HCT116 (cell line): ENCODE measurements around the gene PTGIS. TPM values are rescaled to one million over a fixed set of nuclear protein-coding genes. Genes with fewer than 3 reads are reported as not detected.

Experiments used
- ATAC-seq: fragments of 200-7000 bp; cut with Tn5 transposase; 2 replicates; pipeline ENCODE4 v1.9.1; 2020; ENCODE audit warnings: mild to moderate bottlenecking, moderate library complexity
- BruUV-seq: library from RNA; stranded (reverse); fragments of 400-500 nt; replicated peaks from 2 replicates; lab custom pipeline; 2021; lab: Mats Ljungman, UMichigan
- CTCF ChIA-PET: fragments of 300-600 bp; sonication (Branson Sonifier 250); formaldehyde crosslinking; loops from one replicate; lab custom pipeline; 2021; ENCODE audit warnings: antibody characterized with exemption; lab: Charles Lee
- POLR2A ChIA-PET: fragments of 300-600, 350-600 bp; sonication (Branson Sonifier 250); formaldehyde crosslinking; loops from one replicate; lab custom pipeline; 2021; ENCODE audit warnings: antibody characterized with exemption; lab: Charles Lee
- RAD21 ChIA-PET, 2 experiments: fragments of 300-600 bp; sonication (Branson Sonifier 250); formaldehyde crosslinking; loops; one replicate each; lab custom pipeline; 2023; ENCODE audit warnings: low total read pairs in 2 of 2; ENCODE audit not compliant: uncharacterized antibody in 2 of 2, unreplicated experiment in 2 of 2, low non-redundant PET in 1 of 2; lab: Charles Lee
- DNase-seq: peaks from one replicate; pipeline ENCODE4 v3.0.0-alpha.2; 2010; ENCODE audit warnings: low read depth, low spot score
- H2AFZ ChIP-seq: fragments of 200-600 bp; shearing (Covaris generic), sonication (generic); 2 replicates; pipeline ENCODE4 v1.6.1; 2017; ENCODE audit warnings: low read depth, mixed run types, mixed read lengths, antibody characterized with exemption, low read length; ENCODE audit not compliant: poor library complexity, severe bottlenecking
- H3K27ac ChIP-seq: 2 replicates; pipeline ENCODE4 v1.5.1; 2012; ENCODE audit warnings: low read depth, low read length
- H3K27me3 ChIP-seq: fragments of 200-600 bp; sonication (generic); 2 replicates; pipeline ENCODE4 v1.6.1; 2016; ENCODE audit warnings: mixed run types, low read length, mixed read lengths; ENCODE audit not compliant: insufficient read depth
- H3K36me3 ChIP-seq, 2 experiments: fragments of 200-500 bp in 1 of 2; fragments of 200-600 bp in 1 of 2; sonication (Bioruptor generic) in 1 of 2; sonication (generic) in 1 of 2; 2 replicates each; pipeline versions ENCODE4 v1.5.1 to v1.6.1; 2014 to 2016; ENCODE audit warnings: low read length in 2 of 2, inconsistent platforms in 1 of 2, mixed read lengths in 1 of 2, mixed run types in 1 of 2; ENCODE audit not compliant: insufficient read depth in 2 of 2, control insufficient read depth in 1 of 2
- H3K4me1 ChIP-seq, 2 experiments: fragments of 200-600 bp in 1 of 2; sonication (generic) in 1 of 2; 2 replicates each; pipeline versions ENCODE4 v1.5.1 to v1.6.1; 2012 to 2017; ENCODE audit warnings: low read length in 2 of 2, inconsistent platforms in 1 of 2, mild to moderate bottlenecking in 1 of 2, mixed read lengths in 1 of 2, mixed run types in 1 of 2, moderate library complexity in 1 of 2; ENCODE audit not compliant: insufficient read depth in 2 of 2, control insufficient read depth in 1 of 2
- H3K4me2 ChIP-seq: fragments of 200-600 bp; sonication (generic); 2 replicates; pipeline ENCODE4 v1.6.1; 2017; ENCODE audit warnings: mixed run types, low read length, mixed read lengths
- H3K4me3 ChIP-seq, 2 experiments: fragments of 200-600 bp in 1 of 2; sonication (generic) in 1 of 2; replicated peaks in 1 of 2; 2 replicates each; pipeline ENCODE4 v1.5.1; 2011 to 2016; ENCODE audit warnings: low read length in 2 of 2, control low read depth in 1 of 2, low read depth in 1 of 2, mild to moderate bottlenecking in 1 of 2, mixed read lengths in 1 of 2, mixed run types in 1 of 2
- H3K79me2 ChIP-seq: fragments of 200-600 bp; sonication (generic); 2 replicates; pipeline ENCODE4 v1.6.1; 2017; ENCODE audit warnings: mild to moderate bottlenecking, mixed run types, low read length, moderate library complexity, mixed read lengths; ENCODE audit not compliant: insufficient read depth
- H3K9ac ChIP-seq: fragments of 200-600 bp; sonication (generic); 2 replicates; pipeline ENCODE4 v1.6.1; 2016; ENCODE audit warnings: low read length, mixed read lengths
- H3K9me2 ChIP-seq: fragments of 200-600 bp; sonication (generic), shearing (Covaris generic); 2 replicates; pipeline ENCODE4 v1.6.1; 2017; ENCODE audit warnings: mixed run types, mild to moderate bottlenecking, moderate library complexity; ENCODE audit not compliant: insufficient read depth
- H3K9me3 ChIP-seq, 2 experiments: fragments of 200-500 bp in 1 of 2; fragments of 200-600 bp in 1 of 2; sonication (Bioruptor generic) in 1 of 2; sonication (generic) in 1 of 2; 2 replicates each; pipeline ENCODE4 v1.6.1; 2014 to 2017; ENCODE audit warnings: low read length in 2 of 2, mixed read lengths in 2 of 2, inconsistent platforms in 1 of 2, low read depth in 1 of 2, mild to moderate bottlenecking in 1 of 2, mixed run types in 1 of 2, moderate library complexity in 1 of 2; ENCODE audit not compliant: control insufficient read depth in 1 of 2, insufficient read depth in 1 of 2
- H4K20me1 ChIP-seq: fragments of 200-600 bp; sonication (generic), shearing (Covaris generic); 2 replicates; pipeline ENCODE4 v1.6.1; 2017; ENCODE audit warnings: mixed run types, mild to moderate bottlenecking, moderate library complexity; ENCODE audit not compliant: insufficient read depth
- CBX3 ChIP-seq: IDR thresholded peaks from 2 replicates; pipeline ENCODE4 v1.6.1; 2012; ENCODE audit warnings: low read depth
- CEBPB ChIP-seq: IDR thresholded peaks from 2 replicates; pipeline ENCODE4 v1.6.1; 2012; ENCODE audit warnings: low read depth
- EGR1 ChIP-seq: IDR thresholded peaks from 2 replicates; pipeline ENCODE4 v1.6.1; 2012; ENCODE audit warnings: low read depth
- EZH2 ChIP-seq: fragments of 200-600 bp; sonication (generic); IDR thresholded peaks from 2 replicates; pipeline ENCODE4 v1.6.1; 2017; ENCODE audit warnings: antibody characterized with exemption, mixed run types
- EZH2phosphoT487 ChIP-seq: fragments of 200-600 bp; IDR thresholded peaks from 2 replicates; pipeline ENCODE4 v1.6.1; 2018; ENCODE audit warnings: antibody characterized with exemption, borderline replicate concordance
- FOSL1 ChIP-seq: IDR thresholded peaks from 2 replicates; pipeline ENCODE4 v1.6.1; 2012; ENCODE audit warnings: low read depth
- JUND ChIP-seq: IDR thresholded peaks from 2 replicates; pipeline ENCODE4 v1.6.1; 2012
- RAD21 ChIP-seq: IDR thresholded peaks from 2 replicates; pipeline ENCODE4 v1.6.1; 2012; ENCODE audit warnings: low read depth, mild to moderate bottlenecking
- SIN3A ChIP-seq: IDR thresholded peaks from 2 replicates; pipeline ENCODE4 v1.6.1; 2012; ENCODE audit warnings: low read depth
- SP1 ChIP-seq: IDR thresholded peaks from 2 replicates; pipeline ENCODE4 v1.6.1; 2012; ENCODE audit warnings: low read depth
- SRF ChIP-seq: IDR thresholded peaks from 2 replicates; pipeline ENCODE4 v1.6.1; 2012; ENCODE audit warnings: low read depth
- ZFX ChIP-seq: fragments of 450-650 bp; IDR thresholded peaks from 2 replicates; pipeline ENCODE4 v1.6.1; 2017
- intact Hi-C: fragments of 100-400 bp; cut with micrococcal nuclease; formaldehyde crosslinking; loops from 2 replicates; pipeline ENCODE4 v1.10.0; 2022
- total RNA-seq: library from RNA; stranded (reverse); gene quantifications from one replicate; pipeline ENCODE4 v1.2.1, GENCODE V29; 2021; ENCODE audit not compliant: unreplicated experiment
- TF ChIP-seq, protein P1 (sequence below), 3 experiments: fragments of 200-600 bp in 1 of 3; sonication (generic) in 1 of 3; IDR thresholded peaks in 2 of 3; conservative IDR thresholded peaks in 1 of 3; 2 replicates each; pipeline ENCODE4 v1.5.1; 2012 to 2017; ENCODE audit warnings: low read depth in 2 of 3, low read length in 2 of 3, antibody characterized with exemption in 1 of 3, borderline replicate concordance in 1 of 3, control low read depth in 1 of 3, mild to moderate bottlenecking in 1 of 3, mixed read lengths in 1 of 3, mixed run types in 1 of 3, moderate library complexity in 1 of 3; ENCODE audit not compliant: insufficient read depth in 1 of 3
- TF ChIP-seq, protein P2 (sequence below): IDR thresholded peaks from 2 replicates; pipeline ENCODE4 v1.6.1; 2011; ENCODE audit warnings: mild to moderate bottlenecking, low read length, moderate library complexity; ENCODE audit not compliant: insufficient replicate concordance; ENCODE audit errors: extremely low read depth
- TF ChIP-seq, protein P3 (sequence below): IDR thresholded peaks from 2 replicates; pipeline ENCODE4 v1.6.1; 2012; ENCODE audit warnings: low read depth

Gene PTGIS
- total RNA-seq, 1 experiment from 2014 or later: 0.25 TPM

DNA sequence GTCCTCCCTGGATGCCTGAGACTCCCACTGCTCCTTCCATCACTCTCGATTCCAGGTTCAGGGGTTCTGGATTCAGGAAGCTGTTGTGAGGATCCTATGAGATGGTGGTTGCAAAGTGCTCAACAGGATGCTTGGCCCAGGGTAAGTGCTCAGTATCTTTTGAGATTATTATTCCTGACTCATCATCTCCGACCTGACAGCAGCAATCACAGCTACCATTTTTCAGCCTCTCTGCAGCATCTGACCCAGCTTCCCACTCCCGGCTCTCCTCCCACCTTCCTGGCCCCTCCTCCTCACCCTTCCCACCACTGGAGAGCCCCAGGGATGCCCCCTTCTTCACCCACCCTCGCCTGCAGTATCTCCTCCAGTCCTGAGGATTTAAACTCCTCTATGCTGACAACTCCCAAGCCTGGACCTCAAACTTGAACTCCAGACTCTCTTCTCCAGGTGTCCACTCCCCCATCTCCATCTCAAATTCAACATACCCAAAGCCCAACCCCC lies 48.7 kb downstream of the PTGIS start:
- BruUV-seq: no TSS peak

More for the DNA sequence above, 48.7 kb downstream of the PTGIS start:
- Histone ChIP-seq H3K27me3 (0 out of 2 replicates have a peak, but pooled peaks cover 3% of the 10 kb centered on the region), H3K4me3 (no peak overlapping the region), H3K4me2 (no peak overlapping the region), H3K36me3 (no peaks in the 10 kb centered on the region), H3K9me3 (no peaks in the 10 kb centered on the region), H3K9ac (no peak overlapping the region), H3K27ac (no peak overlapping the region), H3K4me1 (peaks cover 3 to 12% of the 10 kb centered on the region in 2 experiments; a peak in 3 of 4 replicates), H2AFZ (no peak overlapping the region), H3K79me2 (no peaks in the 10 kb centered on the region), H4K20me1 (no peaks in the 10 kb centered on the region), H3K9me2 (no peaks in the 10 kb centered on the region)
- intact Hi-C loops: no loop called here
- DNase-seq (no peak), ATAC-seq (no peak)
- no peak for TF ChIP-seq RAD21
- no peak for TF ChIP-seq ZFX
- TF ChIP-seq, protein P1, sequence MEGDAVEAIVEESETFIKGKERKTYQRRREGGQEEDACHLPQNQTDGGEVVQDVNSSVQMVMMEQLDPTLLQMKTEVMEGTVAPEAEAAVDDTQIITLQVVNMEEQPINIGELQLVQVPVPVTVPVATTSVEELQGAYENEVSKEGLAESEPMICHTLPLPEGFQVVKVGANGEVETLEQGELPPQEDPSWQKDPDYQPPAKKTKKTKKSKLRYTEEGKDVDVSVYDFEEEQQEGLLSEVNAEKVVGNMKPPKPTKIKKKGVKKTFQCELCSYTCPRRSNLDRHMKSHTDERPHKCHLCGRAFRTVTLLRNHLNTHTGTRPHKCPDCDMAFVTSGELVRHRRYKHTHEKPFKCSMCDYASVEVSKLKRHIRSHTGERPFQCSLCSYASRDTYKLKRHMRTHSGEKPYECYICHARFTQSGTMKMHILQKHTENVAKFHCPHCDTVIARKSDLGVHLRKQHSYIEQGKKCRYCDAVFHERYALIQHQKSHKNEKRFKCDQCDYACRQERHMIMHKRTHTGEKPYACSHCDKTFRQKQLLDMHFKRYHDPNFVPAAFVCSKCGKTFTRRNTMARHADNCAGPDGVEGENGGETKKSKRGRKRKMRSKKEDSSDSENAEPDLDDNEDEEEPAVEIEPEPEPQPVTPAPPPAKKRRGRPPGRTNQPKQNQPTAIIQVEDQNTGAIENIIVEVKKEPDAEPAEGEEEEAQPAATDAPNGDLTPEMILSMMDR (IDR thresholded peaks at IDR 0.05 in 2 of 3, conservative IDR thresholded peaks at IDR 0.05 in 1 of 3; ENCODE audit: borderline replicate concordance in 1 of 3, insufficient read depth in 1 of 3, low read depth in 2 of 3, low read length in 2 of 3): no peak
- TF ChIP-seq CEBPB: no peak
- no peak for TF ChIP-seq JUND
- TF ChIP-seq EZH2: no peak
- TF ChIP-seq SIN3A: no peak
- no peak for TF ChIP-seq EZH2phosphoT487
- no peak for TF ChIP-seq CBX3
- no peak for TF ChIP-seq FOSL1
- TF ChIP-seq SRF: no peak
- TF ChIP-seq, protein P2, sequence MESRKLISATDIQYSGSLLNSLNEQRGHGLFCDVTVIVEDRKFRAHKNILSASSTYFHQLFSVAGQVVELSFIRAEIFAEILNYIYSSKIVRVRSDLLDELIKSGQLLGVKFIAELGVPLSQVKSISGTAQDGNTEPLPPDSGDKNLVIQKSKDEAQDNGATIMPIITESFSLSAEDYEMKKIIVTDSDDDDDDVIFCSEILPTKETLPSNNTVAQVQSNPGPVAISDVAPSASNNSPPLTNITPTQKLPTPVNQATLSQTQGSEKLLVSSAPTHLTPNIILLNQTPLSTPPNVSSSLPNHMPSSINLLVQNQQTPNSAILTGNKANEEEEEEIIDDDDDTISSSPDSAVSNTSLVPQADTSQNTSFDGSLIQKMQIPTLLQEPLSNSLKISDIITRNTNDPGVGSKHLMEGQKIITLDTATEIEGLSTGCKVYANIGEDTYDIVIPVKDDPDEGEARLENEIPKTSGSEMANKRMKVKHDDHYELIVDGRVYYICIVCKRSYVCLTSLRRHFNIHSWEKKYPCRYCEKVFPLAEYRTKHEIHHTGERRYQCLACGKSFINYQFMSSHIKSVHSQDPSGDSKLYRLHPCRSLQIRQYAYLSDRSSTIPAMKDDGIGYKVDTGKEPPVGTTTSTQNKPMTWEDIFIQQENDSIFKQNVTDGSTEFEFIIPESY: no peak
- TF ChIP-seq, protein P3, sequence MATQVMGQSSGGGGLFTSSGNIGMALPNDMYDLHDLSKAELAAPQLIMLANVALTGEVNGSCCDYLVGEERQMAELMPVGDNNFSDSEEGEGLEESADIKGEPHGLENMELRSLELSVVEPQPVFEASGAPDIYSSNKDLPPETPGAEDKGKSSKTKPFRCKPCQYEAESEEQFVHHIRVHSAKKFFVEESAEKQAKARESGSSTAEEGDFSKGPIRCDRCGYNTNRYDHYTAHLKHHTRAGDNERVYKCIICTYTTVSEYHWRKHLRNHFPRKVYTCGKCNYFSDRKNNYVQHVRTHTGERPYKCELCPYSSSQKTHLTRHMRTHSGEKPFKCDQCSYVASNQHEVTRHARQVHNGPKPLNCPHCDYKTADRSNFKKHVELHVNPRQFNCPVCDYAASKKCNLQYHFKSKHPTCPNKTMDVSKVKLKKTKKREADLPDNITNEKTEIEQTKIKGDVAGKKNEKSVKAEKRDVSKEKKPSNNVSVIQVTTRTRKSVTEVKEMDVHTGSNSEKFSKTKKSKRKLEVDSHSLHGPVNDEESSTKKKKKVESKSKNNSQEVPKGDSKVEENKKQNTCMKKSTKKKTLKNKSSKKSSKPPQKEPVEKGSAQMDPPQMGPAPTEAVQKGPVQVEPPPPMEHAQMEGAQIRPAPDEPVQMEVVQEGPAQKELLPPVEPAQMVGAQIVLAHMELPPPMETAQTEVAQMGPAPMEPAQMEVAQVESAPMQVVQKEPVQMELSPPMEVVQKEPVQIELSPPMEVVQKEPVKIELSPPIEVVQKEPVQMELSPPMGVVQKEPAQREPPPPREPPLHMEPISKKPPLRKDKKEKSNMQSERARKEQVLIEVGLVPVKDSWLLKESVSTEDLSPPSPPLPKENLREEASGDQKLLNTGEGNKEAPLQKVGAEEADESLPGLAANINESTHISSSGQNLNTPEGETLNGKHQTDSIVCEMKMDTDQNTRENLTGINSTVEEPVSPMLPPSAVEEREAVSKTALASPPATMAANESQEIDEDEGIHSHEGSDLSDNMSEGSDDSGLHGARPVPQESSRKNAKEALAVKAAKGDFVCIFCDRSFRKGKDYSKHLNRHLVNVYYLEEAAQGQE: no peak
- TF ChIP-seq SP1: no peak
- no peak for TF ChIP-seq EGR1
- CTCF ChIA-PET: interaction anchor here (1.2 kb wide), 1 partner anchor 11 kb away, joined by 3 read pairs; no protein-coding TSS in a partner anchor
- RAD21 ChIA-PET: no interaction called here
- POLR2A ChIA-PET: no interaction called here
